Stomach (tissue), 4 donors: ENCODE measurements around the gene MYBPC3.

Source experiments
- CTCF ChIP-seq, 7 experiments: fragments of 450-650 bp in 4 of 7; fragments of 200-600 bp in 3 of 7; sonication (generic) in 3 of 7; IDR thresholded peaks; one replicate each; pipeline ENCODE4 v1.5.1; 2016 to 2019; ENCODE audit warnings: antibody characterized with exemption in 7 of 7, control low read depth in 2 of 7, mild to moderate bottlenecking in 1 of 7
- POLR2A ChIP-seq, 4 donors: fragments of 450-650 bp; IDR thresholded peaks; one replicate each; pipeline ENCODE4 v1.6.1; 2016; ENCODE audit warnings: antibody characterized with exemption in 4 of 4, control low read depth in 2 of 4, mild to moderate bottlenecking in 1 of 4, moderate library complexity in 1 of 4

- no peak for TF ChIP-seq POLR2A (IDR thresholded peaks at IDR 0.05)
- TF ChIP-seq CTCF (IDR thresholded peaks at IDR 0.05): no peak
Observed at GRCh38 chr11:47285969-47286770, 66.3 kb downstream of the MYBPC3 start.
